ENCODE measurements around the gene SLC66A1. TPM values are rescaled to one million over a fixed set of nuclear protein-coding genes. Genes with fewer than 3 reads are reported as not detected.

SLC66A1 gene
- total and polyA plus RNA-seq, 5 donors from 2014 or later = 3.2 to 8.7 (median 5.2) TPM

DNA sequence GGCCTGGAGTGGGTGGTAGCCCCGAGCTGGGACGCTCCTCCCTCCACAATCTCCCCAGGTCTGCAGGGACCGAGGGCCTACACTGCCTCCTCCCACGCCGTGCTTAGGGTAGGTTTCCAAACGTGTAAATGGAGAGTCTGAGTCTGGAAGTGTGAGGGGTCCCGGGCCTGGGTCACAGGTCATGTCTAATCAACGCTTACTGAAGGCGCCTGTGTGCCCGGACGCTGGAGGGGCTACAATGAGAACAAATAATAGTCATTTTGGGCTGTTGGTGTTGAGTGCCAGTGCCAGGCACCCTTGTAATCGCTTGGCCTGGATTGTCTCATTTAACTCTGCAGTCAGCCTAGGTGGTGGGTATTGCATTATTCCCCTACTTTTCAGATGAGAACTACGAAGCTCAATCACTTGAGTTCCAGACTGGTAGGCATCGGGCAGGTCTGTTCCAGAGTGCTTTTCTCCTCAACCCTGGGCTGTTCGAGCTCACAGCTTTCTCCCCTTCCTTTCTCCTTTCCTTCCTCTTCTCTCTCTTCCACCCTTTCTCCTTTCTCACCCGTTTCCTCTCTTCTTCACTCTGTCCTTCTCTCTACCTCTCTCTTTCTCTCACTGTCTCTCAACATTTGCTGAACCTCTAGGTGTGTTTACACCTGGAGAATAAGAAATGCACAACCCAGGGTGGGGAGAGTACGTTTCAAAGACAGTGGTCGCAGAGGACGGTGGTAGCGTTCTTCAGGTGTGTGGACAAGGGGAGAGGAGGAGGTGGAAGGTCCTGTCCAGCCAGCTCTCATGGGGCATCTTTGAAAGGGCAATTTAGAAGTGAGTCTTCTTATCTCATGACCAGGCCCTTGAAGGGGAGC lies 883 bp downstream of the SLC66A1 start:
- Mint-ChIP-seq H3K9me3 (no peaks in the 10 kb centered on the region), H3K4me3 (peak overlapping the region; percentile 86 to 99 (median 89)), H3K27me3 (no peaks in the 10 kb centered on the region), H3K27ac (peak overlapping the region; percentile 59 to 82 (median 72)), H3K4me1 (peaks cover 0 to 50% (median 29%) of the 10 kb centered on the region in 4 donors), H3K36me3 (peaks cover 13% of the 10 kb centered on the region)
- peaks cover 6% of the 10 kb centered on the region for H3K36me3 ChIP-seq (ENCODE audit: control insufficient read depth, insufficient read depth, low read length)
- H3K27ac ChIP-seq (ENCODE audit: insufficient read depth, low read length, poor library complexity, severe bottlenecking) = peak overlapping the region; percentile 51
- no peaks in the 10 kb centered on the region for H3K9me3 ChIP-seq (ENCODE audit: control insufficient read depth in 2 of 2, low read length in 2 of 2)
- no peak for ATAC-seq (ENCODE audit: low read depth in 2 of 2)
- H3K27me3 ChIP-seq (ENCODE audit: control insufficient read depth, insufficient read depth, low read length) = no peaks in the 10 kb centered on the region
- peak in 1 of 3 donors; percentile 23 for DNase-seq
- H3K4me3 ChIP-seq (ENCODE audit: low read depth, low read length) = peak overlapping the region; percentile 13
- peaks cover 26% of the 10 kb centered on the region for H3K4me1 ChIP-seq (ENCODE audit: control insufficient read depth, insufficient read depth, low read length, poor library complexity, severe bottlenecking)

DNA sequence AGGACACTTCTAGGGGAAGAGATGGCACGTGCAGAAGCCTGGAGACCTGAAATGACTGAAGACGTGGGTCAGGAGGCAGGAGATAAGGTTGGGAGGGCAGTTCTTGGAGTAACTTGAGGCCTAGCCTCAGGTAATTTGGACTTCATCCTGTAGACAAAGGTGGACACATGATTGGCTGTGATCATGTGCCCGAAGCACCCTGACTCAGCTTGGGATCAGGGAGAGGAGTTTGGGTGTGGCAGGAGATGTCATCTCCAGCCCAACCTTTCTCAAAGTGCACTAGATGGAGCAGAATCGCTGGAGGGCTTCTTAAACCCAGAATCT lies 1.5 kb downstream of the SLC66A1 start:
- peaks cover 0 to 49% (median 28%) of the 10 kb centered on the region in 4 donors for H3K4me1 Mint-ChIP-seq
- H3K27ac Mint-ChIP-seq = peak overlapping the region in 2 of 3 donors; percentile 59 to 82
- no peak for ATAC-seq (ENCODE audit: low read depth in 2 of 2)

DNA sequence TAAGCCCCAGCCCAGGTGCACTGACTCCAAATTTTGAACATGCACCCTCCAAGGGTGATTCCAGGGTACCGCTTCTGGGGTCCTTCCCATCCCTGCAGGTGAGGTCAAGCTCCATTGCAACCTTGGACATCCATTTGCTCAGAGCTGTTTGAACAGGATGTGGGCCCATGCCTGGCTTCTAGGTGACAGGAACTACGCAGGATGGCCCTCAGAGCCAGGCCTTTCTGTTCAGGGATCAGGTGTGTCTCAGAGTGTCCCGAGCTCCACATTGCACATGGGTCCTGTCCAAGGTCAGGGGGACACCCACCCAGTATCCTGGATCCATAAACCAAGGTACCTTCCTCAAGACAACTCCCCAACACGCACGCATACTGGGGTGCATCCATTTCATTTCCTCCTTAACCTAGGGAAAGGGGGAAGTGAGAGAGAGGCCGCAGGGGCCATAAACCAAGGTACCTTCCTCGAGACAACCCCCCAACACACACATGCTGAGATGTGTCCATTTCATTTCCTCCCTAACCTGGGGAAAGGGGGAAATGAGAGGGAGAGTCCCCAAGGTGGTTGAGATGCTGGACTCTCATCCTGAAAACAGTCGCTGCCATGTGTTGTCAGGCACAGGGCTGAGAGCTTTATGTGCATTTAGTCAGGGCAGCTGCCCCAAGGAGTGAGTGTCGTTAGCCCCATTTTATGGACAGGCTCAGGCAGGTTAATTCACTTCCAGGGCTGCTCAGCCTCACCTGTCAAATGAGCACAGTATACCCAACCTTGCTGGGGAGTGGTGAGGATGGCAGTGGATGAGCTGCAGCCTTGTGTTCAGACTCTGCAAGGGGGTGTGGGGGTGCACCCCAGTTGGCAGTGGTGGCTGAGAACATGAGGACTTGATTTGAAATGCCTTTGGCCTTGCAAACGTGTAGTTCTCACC lies 2.1 kb downstream of the SLC66A1 start:
- H3K4me3 Mint-ChIP-seq = peak overlapping the region; percentile 86 to 99 (median 89)
- peaks cover 26% of the 10 kb centered on the region for H3K4me1 ChIP-seq (ENCODE audit: control insufficient read depth, insufficient read depth, low read length, poor library complexity, severe bottlenecking)
- H3K9me3 Mint-ChIP-seq = no peaks in the 10 kb centered on the region
- H3K9me3 ChIP-seq (ENCODE audit: control insufficient read depth in 2 of 2, low read length in 2 of 2) = no peaks in the 10 kb centered on the region
- no peak overlapping the region for H3K27ac ChIP-seq (ENCODE audit: insufficient read depth, low read length, poor library complexity, severe bottlenecking)
- H3K27ac Mint-ChIP-seq = no peak overlapping the region
- peaks cover 12% of the 10 kb centered on the region for H3K36me3 Mint-ChIP-seq
- no peak overlapping the region for H3K4me3 ChIP-seq (ENCODE audit: low read depth, low read length)
- H3K27me3 Mint-ChIP-seq = no peaks in the 10 kb centered on the region
- peaks cover 0 to 43% (median 23%) of the 10 kb centered on the region in 4 donors for H3K4me1 Mint-ChIP-seq
- no peaks in the 10 kb centered on the region for H3K36me3 ChIP-seq (ENCODE audit: control insufficient read depth, insufficient read depth, low read length)
- ATAC-seq (ENCODE audit: low read depth in 2 of 2) (no peak), DNase-seq (no peak)
- no peaks in the 10 kb centered on the region for H3K27me3 ChIP-seq (ENCODE audit: control insufficient read depth, insufficient read depth, low read length)

More for the DNA sequence above, 1.5 kb downstream of the SLC66A1 start:
- Mint-ChIP-seq H3K27me3 (no peaks in the 10 kb centered on the region), H3K9me3 (no peaks in the 10 kb centered on the region), H3K36me3 (peaks cover 12% of the 10 kb centered on the region), H3K4me3 (peak overlapping the region; percentile 86 to 99 (median 89))
- H3K36me3 ChIP-seq (ENCODE audit: control insufficient read depth, insufficient read depth, low read length) = peaks cover 3% of the 10 kb centered on the region
- no peak overlapping the region for H3K4me3 ChIP-seq (ENCODE audit: low read depth, low read length)
- no peak overlapping the region for H3K27ac ChIP-seq (ENCODE audit: insufficient read depth, low read length, poor library complexity, severe bottlenecking)
- no peak for DNase-seq
- peaks cover 26% of the 10 kb centered on the region for H3K4me1 ChIP-seq (ENCODE audit: control insufficient read depth, insufficient read depth, low read length, poor library complexity, severe bottlenecking)
- no peaks in the 10 kb centered on the region for H3K27me3 ChIP-seq (ENCODE audit: control insufficient read depth, insufficient read depth, low read length)
- H3K9me3 ChIP-seq (ENCODE audit: control insufficient read depth in 2 of 2, low read length in 2 of 2) = no peaks in the 10 kb centered on the region

DNA sequence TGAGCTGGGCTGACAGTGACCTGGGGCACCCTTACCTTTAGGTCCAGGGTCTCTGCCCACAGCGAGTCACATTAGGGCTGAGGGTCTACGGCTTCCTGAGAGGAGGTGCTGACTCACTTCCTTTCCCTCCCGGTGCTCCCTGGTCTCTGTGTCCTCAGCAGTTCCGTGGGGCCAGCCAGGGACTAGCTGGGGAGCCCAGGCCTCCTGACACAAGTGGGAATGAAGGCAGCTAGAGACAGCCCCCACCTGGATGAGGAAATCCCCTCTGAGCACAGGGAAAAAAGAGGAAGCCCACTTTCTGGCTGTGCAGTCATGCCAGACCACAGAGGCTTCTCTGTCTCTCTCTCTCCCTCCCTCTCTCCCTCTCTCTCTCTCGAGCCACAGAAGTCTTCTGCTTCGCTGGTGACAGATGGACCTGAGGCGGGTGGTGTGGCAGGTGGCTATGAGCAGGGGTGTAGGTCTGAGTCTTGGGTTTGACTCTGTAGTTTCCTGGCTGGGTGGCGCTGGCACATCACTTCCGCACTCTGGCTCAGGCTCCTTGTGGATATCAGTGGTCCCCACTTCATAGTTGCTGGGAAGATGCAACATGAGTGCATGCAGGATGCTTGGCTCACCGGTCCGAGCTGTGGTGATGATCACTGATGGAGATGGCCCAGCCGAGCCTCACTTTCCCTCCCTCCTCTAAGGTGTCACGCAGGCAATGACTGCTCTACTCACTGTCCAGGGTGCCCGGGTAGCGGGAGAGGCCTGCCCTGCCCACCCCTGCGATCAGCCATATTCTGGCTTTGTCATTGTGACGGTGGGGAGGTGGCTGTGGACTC lies 3.5 kb downstream of the SLC66A1 start:
- no peak for ATAC-seq (ENCODE audit: low read depth in 2 of 2)
- H3K9me3 ChIP-seq (ENCODE audit: control insufficient read depth in 2 of 2, low read length in 2 of 2) = no peaks in the 10 kb centered on the region
- DNase-seq = no peak
- peaks cover 15% of the 10 kb centered on the region for H3K36me3 Mint-ChIP-seq
- no peaks in the 10 kb centered on the region for H3K27me3 ChIP-seq (ENCODE audit: control insufficient read depth, insufficient read depth, low read length)
- H3K36me3 ChIP-seq (ENCODE audit: control insufficient read depth, insufficient read depth, low read length) = no peaks in the 10 kb centered on the region
- no peak overlapping the region for H3K27ac ChIP-seq (ENCODE audit: insufficient read depth, low read length, poor library complexity, severe bottlenecking)
- peak overlapping the region in 2 of 4 donors; percentile 16 to 77 for H3K4me3 Mint-ChIP-seq
- no peak overlapping the region for H3K27ac Mint-ChIP-seq
- H3K27me3 Mint-ChIP-seq = no peaks in the 10 kb centered on the region
- no peaks in the 10 kb centered on the region for H3K9me3 Mint-ChIP-seq
- H3K4me1 ChIP-seq (ENCODE audit: control insufficient read depth, insufficient read depth, low read length, poor library complexity, severe bottlenecking) = peaks cover 25% of the 10 kb centered on the region
- H3K4me1 Mint-ChIP-seq = peaks cover 0 to 33% (median 18%) of the 10 kb centered on the region in 4 donors
- no peak overlapping the region for H3K4me3 ChIP-seq (ENCODE audit: low read depth, low read length)

DNA sequence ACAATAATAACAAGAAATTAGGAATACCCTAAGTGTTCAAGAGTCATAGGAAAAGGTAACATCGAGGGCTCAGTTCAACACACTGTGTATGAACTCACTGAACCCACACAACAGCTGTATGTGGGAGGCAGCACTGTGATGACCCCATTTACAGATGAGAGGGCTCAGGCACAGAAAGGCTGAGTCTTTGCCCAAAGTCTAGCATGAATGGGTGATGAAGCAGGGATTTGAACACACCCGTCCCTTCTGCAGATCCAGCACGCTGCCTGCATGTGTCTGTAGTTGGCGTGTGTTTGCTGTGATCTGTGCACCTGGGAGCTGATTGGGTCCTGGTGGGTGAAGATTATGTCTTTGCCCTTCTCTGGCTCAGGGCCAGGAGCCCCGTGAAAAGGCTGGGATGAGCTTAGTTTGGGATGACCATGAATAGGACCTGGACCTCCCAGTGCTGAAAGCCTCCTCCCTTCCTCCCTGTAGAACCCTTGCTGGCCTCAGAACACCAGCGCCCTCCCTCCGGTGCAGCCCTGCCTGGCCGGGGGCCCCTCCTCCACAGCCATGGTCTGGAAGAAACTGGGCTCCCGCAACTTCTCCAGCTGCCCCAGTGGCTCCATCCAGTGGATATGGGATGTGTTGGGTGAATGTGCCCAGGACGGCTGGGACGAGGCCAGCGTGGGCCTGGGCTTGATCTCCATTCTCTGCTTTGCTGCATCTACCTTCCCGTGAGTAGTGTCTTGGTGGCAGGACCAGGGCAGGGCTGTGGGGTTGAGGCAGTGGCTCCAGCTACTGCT lies 5.2 kb downstream of the SLC66A1 start:
- DNase-seq = no peak
- Histone ChIP-seq H3K9me3 (ENCODE audit: control insufficient read depth in 2 of 2, low read length in 2 of 2) (no peaks in the 10 kb centered on the region), H3K27me3 (ENCODE audit: control insufficient read depth, insufficient read depth, low read length) (no peaks in the 10 kb centered on the region), H3K36me3 (ENCODE audit: control insufficient read depth, insufficient read depth, low read length) (no peaks in the 10 kb centered on the region), H3K27ac (ENCODE audit: insufficient read depth, low read length, poor library complexity, severe bottlenecking) (no peak overlapping the region), H3K4me1 (ENCODE audit: control insufficient read depth, insufficient read depth, low read length, poor library complexity, severe bottlenecking) (peaks cover 13% of the 10 kb centered on the region), H3K4me3 (ENCODE audit: low read depth, low read length) (no peak overlapping the region)
- peaks cover 16% of the 10 kb centered on the region for H3K36me3 Mint-ChIP-seq
- peaks cover 0 to 23% (median 11%) of the 10 kb centered on the region in 4 donors for H3K4me1 Mint-ChIP-seq
- ATAC-seq (ENCODE audit: low read depth in 2 of 2) = no peak
- no peaks in the 10 kb centered on the region for H3K27me3 Mint-ChIP-seq
- H3K9me3 Mint-ChIP-seq = no peaks in the 10 kb centered on the region
- no peak overlapping the region for H3K27ac Mint-ChIP-seq
- H3K4me3 Mint-ChIP-seq = peak overlapping the region in 1 of 4 donors; percentile 15

DNA sequence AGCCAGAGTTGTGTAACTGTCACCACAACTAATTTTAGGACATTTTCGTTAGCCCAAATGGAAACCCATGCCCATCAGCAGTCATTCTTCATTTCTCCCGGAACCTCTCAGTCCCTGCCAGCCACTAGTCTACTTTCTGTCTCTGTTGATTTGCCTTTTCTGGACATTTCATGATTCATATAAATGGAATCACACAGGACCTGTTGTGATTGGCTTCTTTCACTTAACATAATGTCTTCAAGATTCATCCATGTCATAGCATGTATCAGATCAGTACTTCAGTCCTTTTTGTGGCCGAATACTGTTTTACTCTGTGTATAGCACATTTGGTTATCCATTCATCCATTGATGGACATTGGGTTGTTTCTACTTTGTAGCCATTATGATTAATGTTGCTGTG lies 7.1 kb downstream of the SLC66A1 start:
- no peaks in the 10 kb centered on the region for H3K36me3 ChIP-seq (ENCODE audit: control insufficient read depth, insufficient read depth, low read length)
- H3K36me3 Mint-ChIP-seq = peaks cover 21% of the 10 kb centered on the region
- no peak for ATAC-seq (ENCODE audit: low read depth in 2 of 2)

More for the DNA sequence above, 7.1 kb downstream of the SLC66A1 start:
- DNase-seq = no peak
- Mint-ChIP-seq H3K9me3 (no peaks in the 10 kb centered on the region), H3K27ac (no peak overlapping the region), H3K4me3 (peak overlapping the region in 1 of 4 donors; percentile 0), H3K27me3 (no peaks in the 10 kb centered on the region), H3K4me1 (peaks cover 0 to 8% (median 3%) of the 10 kb centered on the region in 4 donors)
- Histone ChIP-seq H3K27ac (ENCODE audit: insufficient read depth, low read length, poor library complexity, severe bottlenecking) (no peak overlapping the region), H3K27me3 (ENCODE audit: control insufficient read depth, insufficient read depth, low read length) (no peaks in the 10 kb centered on the region), H3K9me3 (ENCODE audit: control insufficient read depth in 2 of 2, low read length in 2 of 2) (no peaks in the 10 kb centered on the region), H3K4me1 (ENCODE audit: control insufficient read depth, insufficient read depth, low read length, poor library complexity, severe bottlenecking) (no peaks in the 10 kb centered on the region), H3K4me3 (ENCODE audit: low read depth, low read length) (no peak overlapping the region)
